ENCODE results near the gene TMEM233. TPM values are rescaled to one million over a fixed set of nuclear protein-coding genes. Genes with fewer than 3 reads are reported as not detected.

Gene TMEM233
- total RNA-seq, 1 donor from 2014 or later: not detected

DNA sequence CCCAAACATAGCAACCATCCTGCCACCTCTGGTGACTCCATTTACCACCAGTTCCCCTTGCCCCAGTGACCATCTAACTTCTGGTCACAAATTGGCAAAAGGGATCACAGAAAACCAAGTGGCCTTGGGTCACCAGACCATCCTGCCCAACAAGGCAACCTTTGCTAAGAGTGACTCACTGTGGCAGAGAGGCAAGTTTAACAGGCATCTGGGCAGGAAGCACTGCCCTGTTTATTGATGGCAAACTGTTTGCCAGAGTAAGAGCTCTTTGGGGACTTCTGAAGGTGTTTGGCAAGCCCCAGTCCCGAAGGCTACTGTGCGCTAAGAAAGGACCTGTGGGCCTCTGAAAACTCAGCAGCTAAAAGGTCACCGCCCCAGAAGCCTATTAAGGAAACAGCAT lies 28.2 kb upstream of the TMEM233 start:
- Mint-ChIP-seq H3K27me3 (ENCODE audit: low read depth) (peaks cover 3% of the 10 kb centered on the region), H3K9me3 (no peaks in the 10 kb centered on the region), H3K4me1 (no peaks in the 10 kb centered on the region), H3K4me3 (no peak overlapping the region), H3K36me3 (no peaks in the 10 kb centered on the region), H3K27ac (no peak overlapping the region)
- TF ChIP-seq, protein P1, sequence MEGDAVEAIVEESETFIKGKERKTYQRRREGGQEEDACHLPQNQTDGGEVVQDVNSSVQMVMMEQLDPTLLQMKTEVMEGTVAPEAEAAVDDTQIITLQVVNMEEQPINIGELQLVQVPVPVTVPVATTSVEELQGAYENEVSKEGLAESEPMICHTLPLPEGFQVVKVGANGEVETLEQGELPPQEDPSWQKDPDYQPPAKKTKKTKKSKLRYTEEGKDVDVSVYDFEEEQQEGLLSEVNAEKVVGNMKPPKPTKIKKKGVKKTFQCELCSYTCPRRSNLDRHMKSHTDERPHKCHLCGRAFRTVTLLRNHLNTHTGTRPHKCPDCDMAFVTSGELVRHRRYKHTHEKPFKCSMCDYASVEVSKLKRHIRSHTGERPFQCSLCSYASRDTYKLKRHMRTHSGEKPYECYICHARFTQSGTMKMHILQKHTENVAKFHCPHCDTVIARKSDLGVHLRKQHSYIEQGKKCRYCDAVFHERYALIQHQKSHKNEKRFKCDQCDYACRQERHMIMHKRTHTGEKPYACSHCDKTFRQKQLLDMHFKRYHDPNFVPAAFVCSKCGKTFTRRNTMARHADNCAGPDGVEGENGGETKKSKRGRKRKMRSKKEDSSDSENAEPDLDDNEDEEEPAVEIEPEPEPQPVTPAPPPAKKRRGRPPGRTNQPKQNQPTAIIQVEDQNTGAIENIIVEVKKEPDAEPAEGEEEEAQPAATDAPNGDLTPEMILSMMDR (IDR thresholded peaks at IDR 0.05; ENCODE audit: unreplicated experiment): no peak
- DNase-seq (ENCODE audit: low spot score in 2 of 2, unreplicated experiment in 2 of 2): no peak

DNA sequence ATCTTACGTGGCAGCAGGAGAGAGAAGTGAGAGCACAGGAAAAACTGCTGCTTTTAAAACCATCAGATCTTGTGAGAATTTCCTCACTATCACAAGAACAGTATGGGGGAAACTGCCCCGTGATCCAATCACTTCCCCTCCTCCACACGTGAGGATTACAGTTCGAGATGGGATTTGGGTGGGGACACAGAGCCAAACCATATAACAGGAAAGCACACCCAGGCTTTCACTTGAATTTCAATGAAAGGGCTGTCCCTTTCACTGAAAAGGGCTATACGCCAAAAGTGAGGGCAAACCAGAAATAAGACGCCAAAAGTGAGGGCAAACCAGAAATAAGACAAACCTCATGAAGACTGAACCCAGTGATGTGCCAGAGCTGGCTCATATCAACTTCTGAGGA lies 22.8 kb upstream of the TMEM233 start:
- Mint-ChIP-seq H3K36me3 (no peaks in the 10 kb centered on the region), H3K27me3 (ENCODE audit: low read depth) (peaks cover 16% of the 10 kb centered on the region), H3K27ac (no peak overlapping the region), H3K4me3 (no peak overlapping the region), H3K4me1 (no peaks in the 10 kb centered on the region), H3K9me3 (no peaks in the 10 kb centered on the region)
- no peak for DNase-seq (ENCODE audit: low spot score in 2 of 2, unreplicated experiment in 2 of 2)
- TF ChIP-seq, protein P1 (IDR thresholded peaks at IDR 0.05; ENCODE audit: unreplicated experiment): no peak

DNA sequence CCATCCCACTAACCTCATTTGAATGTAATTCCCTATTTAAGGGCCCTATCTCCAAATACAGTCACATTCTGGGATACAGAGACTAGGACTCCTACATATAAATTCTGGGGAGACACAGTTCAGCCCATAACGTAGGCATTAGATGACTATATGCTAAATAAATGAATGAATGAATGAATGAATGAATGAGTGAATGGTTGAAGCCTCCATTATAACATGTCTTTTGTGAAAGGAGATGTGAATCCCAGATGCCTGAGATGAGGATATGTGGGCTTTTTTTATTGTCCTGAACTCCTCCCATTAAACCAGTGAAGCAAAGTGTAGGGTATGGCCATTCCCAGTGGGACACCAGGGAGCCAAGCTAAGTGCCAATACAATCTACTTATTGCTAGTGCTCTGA lies 20.5 kb upstream of the TMEM233 start:
- Mint-ChIP-seq H3K36me3 (no peaks in the 10 kb centered on the region), H3K4me3 (no peak overlapping the region), H3K9me3 (no peaks in the 10 kb centered on the region), H3K4me1 (no peaks in the 10 kb centered on the region), H3K27ac (no peak overlapping the region), H3K27me3 (ENCODE audit: low read depth) (peaks cover 30% of the 10 kb centered on the region)
- DNase-seq (ENCODE audit: low spot score in 2 of 2, unreplicated experiment in 2 of 2): no peak
- TF ChIP-seq, protein P1 (IDR thresholded peaks at IDR 0.05; ENCODE audit: unreplicated experiment): no peak

DNA sequence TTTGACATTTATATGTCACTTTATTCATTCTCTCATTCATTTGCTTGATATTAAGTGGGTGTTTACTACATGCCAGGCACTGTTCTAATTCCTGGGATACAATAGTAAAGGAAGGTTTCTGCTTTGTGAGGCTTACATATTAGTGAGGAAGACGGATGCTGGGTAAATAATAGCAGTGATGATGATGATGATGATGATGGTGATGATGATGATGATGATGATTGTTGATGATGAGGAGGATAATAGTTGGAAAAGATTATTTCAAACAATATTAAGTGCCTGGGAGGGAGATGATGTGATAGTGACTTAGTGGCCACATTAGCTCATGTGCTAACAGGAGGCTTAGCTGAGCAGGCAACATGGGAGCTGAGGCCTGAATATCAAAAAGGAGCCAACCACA lies 19.3 kb upstream of the TMEM233 start:
- H3K36me3 Mint-ChIP-seq: no peaks in the 10 kb centered on the region
- no peak overlapping the region for H3K27ac Mint-ChIP-seq

DNA sequence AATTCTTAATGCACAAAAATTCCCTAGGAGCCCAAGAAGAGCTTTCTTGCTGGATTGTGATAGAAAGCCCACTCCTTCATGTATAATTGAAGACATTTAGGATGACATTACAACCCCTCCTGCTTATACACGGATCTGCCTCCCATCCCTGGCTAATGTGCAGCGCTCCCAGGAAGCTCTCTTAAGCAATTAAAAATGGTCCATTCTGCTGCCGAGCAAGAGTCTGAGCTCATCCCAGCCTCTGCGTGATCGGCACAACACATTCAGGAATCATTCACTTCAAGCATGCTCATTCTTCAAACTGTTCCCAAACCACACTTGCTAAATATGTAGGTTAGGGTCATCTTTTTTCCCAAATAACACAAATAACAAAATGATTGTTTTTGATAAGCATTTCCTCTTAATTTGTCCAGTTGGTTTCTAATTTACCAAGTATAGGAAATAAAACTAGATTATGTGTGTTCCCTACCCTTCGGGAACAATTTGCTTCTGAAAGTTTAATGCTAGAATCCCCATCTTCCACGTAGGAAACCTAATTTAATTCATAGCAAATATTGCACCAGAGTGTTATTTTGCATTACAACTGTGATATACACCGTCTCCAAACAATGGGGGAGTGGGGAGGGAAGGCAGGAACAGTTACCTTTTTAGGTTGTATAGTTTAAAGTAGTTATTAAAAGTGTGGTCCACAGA lies 17.3 kb upstream of the TMEM233 start:
- Mint-ChIP-seq H3K4me1 (no peaks in the 10 kb centered on the region), H3K4me3 (no peak overlapping the region), H3K27me3 (ENCODE audit: low read depth) (peaks cover 32% of the 10 kb centered on the region), H3K36me3 (no peaks in the 10 kb centered on the region), H3K9me3 (no peaks in the 10 kb centered on the region), H3K27ac (no peak overlapping the region)
- DNase-seq (ENCODE audit: low spot score in 2 of 2, unreplicated experiment in 2 of 2): no peak
- TF ChIP-seq, protein P1 (IDR thresholded peaks at IDR 0.05; ENCODE audit: unreplicated experiment): no peak

More for the DNA sequence above, 19.3 kb upstream of the TMEM233 start:
- Mint-ChIP-seq H3K4me1 (no peaks in the 10 kb centered on the region), H3K9me3 (no peaks in the 10 kb centered on the region), H3K4me3 (no peak overlapping the region), H3K27me3 (ENCODE audit: low read depth) (peaks cover 30% of the 10 kb centered on the region)
- DNase-seq (ENCODE audit: low spot score in 2 of 2, unreplicated experiment in 2 of 2): no peak
- TF ChIP-seq, protein P1 (IDR thresholded peaks at IDR 0.05; ENCODE audit: unreplicated experiment): no peak
